Measurements from ENCODE around the gene TPCN2.

GRCh38 chr11:69003301-69003865 is 45.3 kb upstream of the TPCN2 start:
- TF ChIP-seq CTCF (IDR thresholded peaks at IDR 0.05; ENCODE audit: borderline replicate concordance, extremely low read depth, low read length, poor library complexity, severe bottlenecking) (no peak), EZH2 (IDR thresholded peaks at IDR 0.05; ENCODE audit: borderline replicate concordance, low read depth, low read length, severe bottlenecking) (no peak)

Data from DND-41 (cell line).